ENCODE measurements around the gene MBNL2.

The MBNL2 gene

GRCh38 chr13:97263160-97263559, 41.0 kb downstream of the MBNL2 start:
- no peak for DNase-seq
- Histone ChIP-seq H3K27me3 (no peaks in the 10 kb centered on the region), H3K4me3 (ENCODE audit: low read depth, low read length) (no peak overlapping the region), H3K9me3 (no peaks in the 10 kb centered on the region), H3K36me3 (no peaks in the 10 kb centered on the region; the same call in 1 of the 2 replicates), H3K4me1 (peaks cover 15% of the 10 kb centered on the region)
- no peak for TF ChIP-seq CTCF (IDR thresholded peaks at IDR 0.05; ENCODE audit: low read depth, low read length)

GRCh38 chr13:97264663-97265062, 42.5 kb downstream of the MBNL2 start:
- H3K4me3 ChIP-seq (ENCODE audit: low read depth, low read length) = no peak overlapping the region
- H3K9me3 ChIP-seq = no peaks in the 10 kb centered on the region
- no peaks in the 10 kb centered on the region; the same call in 1 of the 2 replicates for H3K36me3 ChIP-seq
- H3K27me3 ChIP-seq = no peaks in the 10 kb centered on the region
- no peak for TF ChIP-seq CTCF (IDR thresholded peaks at IDR 0.05; ENCODE audit: low read depth, low read length)
- no peak for DNase-seq
- peaks cover 9% of the 10 kb centered on the region for H3K4me1 ChIP-seq

- no peak for TF ChIP-seq CTCF (IDR thresholded peaks at IDR 0.05; ENCODE audit: low read depth, low read length)
- no peak overlapping the region for H3K4me3 ChIP-seq (ENCODE audit: low read depth, low read length)
- no peaks in the 10 kb centered on the region; the same call in 1 of the 2 replicates for H3K36me3 ChIP-seq
- no peaks in the 10 kb centered on the region for H3K27me3 ChIP-seq
- H3K4me1 ChIP-seq = peaks cover 4% of the 10 kb centered on the region
- no peak for DNase-seq
- no peaks in the 10 kb centered on the region for H3K9me3 ChIP-seq
Measured at GRCh38 chr13:97266332-97266731, 44.2 kb downstream of the MBNL2 start.

GRCh38 chr13:97266772-97267417, 44.8 kb downstream of the MBNL2 start:
- no peaks in the 10 kb centered on the region for H3K9me3 ChIP-seq
- H3K4me1 ChIP-seq = no peaks in the 10 kb centered on the region; the same call in 1 of the 2 replicates
- no peak overlapping the region for H3K4me3 ChIP-seq (ENCODE audit: low read depth, low read length)
- H3K27me3 ChIP-seq = no peaks in the 10 kb centered on the region
- no peak for TF ChIP-seq CTCF (IDR thresholded peaks at IDR 0.05; ENCODE audit: low read depth, low read length)
- no peak for DNase-seq
- no peaks in the 10 kb centered on the region; the same call in 1 of the 2 replicates for H3K36me3 ChIP-seq

GRCh38 chr13:97267418-97268059, 45.4 kb downstream of the MBNL2 start:
- no peaks in the 10 kb centered on the region; the same call in 1 of the 2 replicates for H3K36me3 ChIP-seq
- DNase-seq = no peak
- no peaks in the 10 kb centered on the region for H3K9me3 ChIP-seq
- TF ChIP-seq CTCF (IDR thresholded peaks at IDR 0.05; ENCODE audit: low read depth, low read length) = no peak
- no peaks in the 10 kb centered on the region for H3K27me3 ChIP-seq
- no peaks in the 10 kb centered on the region; the same call in 1 of the 2 replicates for H3K4me1 ChIP-seq
- no peak overlapping the region for H3K4me3 ChIP-seq (ENCODE audit: low read depth, low read length)

GRCh38 chr13:97268772-97269171, 46.6 kb downstream of the MBNL2 start:
- Histone ChIP-seq H3K4me1 (no peaks in the 10 kb centered on the region; the same call in 1 of the 2 replicates), H3K27me3 (no peaks in the 10 kb centered on the region), H3K36me3 (no peaks in the 10 kb centered on the region; the same call in 1 of the 2 replicates), H3K9me3 (no peaks in the 10 kb centered on the region), H3K4me3 (ENCODE audit: low read depth, low read length) (no peak overlapping the region)
- no peak; the same call in 1 of the 2 replicates for TF ChIP-seq CTCF (IDR thresholded peaks at IDR 0.05; ENCODE audit: low read depth, low read length)
- no peak for DNase-seq
